ENCODE data around the gene MYO1B. TPM values are rescaled to one million over a fixed set of nuclear protein-coding genes. Genes with fewer than 3 reads are reported as not detected.

The MYO1B gene
- total and polyA plus RNA-seq, 10 of the 15 experiments (the other 5 are each of a cell fraction or from before 2014, with no cell fraction given): 0.10 to 4.2 (median 1.6) TPM

DNA sequence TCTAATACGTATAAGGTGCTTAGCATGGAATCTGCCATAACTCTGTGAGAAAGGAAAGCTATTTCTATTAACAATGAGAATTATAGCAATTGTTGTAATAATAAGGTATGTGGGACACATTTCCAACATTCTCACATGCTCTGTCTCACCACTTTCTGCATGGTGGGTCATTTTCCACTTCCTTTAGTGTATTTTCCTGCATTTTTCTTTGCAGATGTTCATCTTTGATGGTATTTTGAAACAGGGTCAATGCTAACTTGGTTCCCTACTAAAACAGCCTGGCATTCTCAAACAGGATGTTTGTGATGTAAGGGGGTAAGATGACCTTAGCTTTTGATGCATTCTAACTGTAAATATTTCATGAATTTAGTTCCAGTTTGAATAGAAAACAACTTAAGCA lies 54.7 kb downstream of the MYO1B start:
- no peak overlapping the region for H3K27ac ChIP-seq (ENCODE audit: control insufficient read depth, insufficient read depth)
- H4K20me1 ChIP-seq (ENCODE audit: control insufficient read depth, insufficient read depth): no peaks in the 10 kb centered on the region
- CTCF ChIA-PET: interaction anchor here (0.6 to 1.3 kb wide), 3 partner anchors 13 to 714 kb away, joined by 3 to 4 read pairs (median 3); no protein-coding TSS in a partner anchor
- FAIRE-seq (no peak), DNase-seq (ENCODE audit: low read depth, low spot score) (no peak), ATAC-seq (no peak)
- in situ Hi-C loops (cut with MboI): no loop called here
- peaks cover 0 to 3% of the 10 kb centered on the region in 2 experiments; a peak in 2 of 4 replicates for H3K27me3 ChIP-seq (replicated peaks in 1 of 2; ENCODE audit: control insufficient read depth in 2 of 2, insufficient read depth in 2 of 2, low read length in 1 of 2)
- POLR2A ChIA-PET: no interaction called here
- no peaks in the 10 kb centered on the region for H3K4me1 ChIP-seq (ENCODE audit: control insufficient read depth, insufficient read depth, low read length)
- H2AFZ ChIP-seq (ENCODE audit: control insufficient read depth, low read depth, low read length): no peak overlapping the region
- no peaks in the 10 kb centered on the region for H3K9me3 ChIP-seq (replicated peaks; ENCODE audit: control insufficient read depth, insufficient read depth, low read length)
- BruUV-seq (replicated peaks): no TSS peak
- RAD21 ChIA-PET (ENCODE audit: unreplicated experiment): interaction anchor here (0.5 kb wide), 1 partner anchor 1615 kb away, joined by 5 read pairs; no protein-coding TSS in a partner anchor
- H3K4me3 ChIP-seq: no peak overlapping the region
- SMC1A ChIA-PET (ENCODE audit: uncharacterized antibody, unreplicated experiment): interaction anchor here (0.5 to 1.2 kb wide), 2 partner anchors 10 to 201 kb away, joined by 3 read pairs; no protein-coding TSS in a partner anchor
- no peak overlapping the region for H3K4me2 ChIP-seq (ENCODE audit: control insufficient read depth, insufficient read depth)
- intact Hi-C loops (cut with micrococcal nuclease; ENCODE audit: unreplicated experiment): loop anchor here (10.0 kb wide), 1 partner anchor 245 kb away; no protein-coding TSS in a partner anchor
- no peak overlapping the region for H3K9ac ChIP-seq (ENCODE audit: control insufficient read depth, insufficient read depth, low read length)
- H3K36me3 ChIP-seq (ENCODE audit: control insufficient read depth in 2 of 2, insufficient read depth in 2 of 2, low read length in 1 of 2): no peaks in the 10 kb centered on the region
- TF ChIP-seq CUX1 (IDR thresholded peaks at IDR 0.05; ENCODE audit: insufficient replicate concordance, low read depth, low read length) (no peak), NFIC (IDR thresholded peaks at IDR 0.05; ENCODE audit: low read depth, low read length) (no peak), IRF4 (IDR thresholded peaks at IDR 0.05; ENCODE audit: low read depth, low read length) (no peak), SREBF1 (IDR thresholded peaks at IDR 0.05; ENCODE audit: low read length) (no peak)
- H3K79me2 ChIP-seq (ENCODE audit: control insufficient read depth, insufficient read depth, low read length): no peaks in the 10 kb centered on the region
- whole genome bisulfite sequencing (ENCODE audit: insufficient coverage, insufficient replicate concordance, low lambda C conversion rate, missing lambda C conversion rate): 36% methylated on average over 1 of the region's 1 CpG

Data from GM12878 (cell line).